Esophagus muscularis mucosa (tissue), 4 donors: ENCODE data around the gene TNRC6C. TPM values are rescaled to one million over a fixed set of nuclear protein-coding genes. Genes with fewer than 3 reads are reported as not detected.

Source experiments
- DNase-seq: peaks from one replicate; pipeline ENCODE4 v3.0.0-alpha.2; 2017; ENCODE audit errors: extremely low spot score
- H3K27ac ChIP-seq, 4 donors: fragments of 200-600 bp; sonication (generic); replicated peaks in 1 of 4; 1 replicate in 3 of 4; 2 replicates in 1 of 4; pipeline ENCODE4 v1.5.1; 2016 to 2019; ENCODE audit warnings: mild to moderate bottlenecking in 1 of 4
- H3K27me3 ChIP-seq, 4 donors: fragments of 200-600 bp; sonication (generic); one replicate each; pipeline versions ENCODE4 v1.5.1 to v1.6.0; 2016 to 2019
- H3K36me3 ChIP-seq, 4 donors: fragments of 200-600 bp; sonication (generic); one replicate each; pipeline ENCODE4 v1.5.1; 2016 to 2019
- H3K4me1 ChIP-seq, 4 donors: fragments of 200-600 bp; sonication (generic); one replicate each; pipeline ENCODE4 v1.5.1; 2016 to 2019
- H3K4me3 ChIP-seq, 4 donors: fragments of 200-600 bp; sonication (generic); 1 replicate in 2 of 4; 2 replicates in 2 of 4; pipeline ENCODE4 v1.5.1; 2016 to 2019; ENCODE audit warnings: mild to moderate bottlenecking in 4 of 4, moderate library complexity in 1 of 4
- H3K9me3 ChIP-seq, 4 donors: fragments of 200-600 bp; sonication (generic); 1 replicate in 3 of 4; 2 replicates in 1 of 4; pipeline ENCODE4 v1.5.1; 2016 to 2019
- CTCF ChIP-seq, 3 experiments: fragments of 200-600 bp in 2 of 3; fragments of 450-650 bp in 1 of 3; sonication (generic) in 2 of 3; IDR thresholded peaks; one replicate each; pipeline ENCODE4 v1.5.1; 2017 to 2019; ENCODE audit warnings: antibody characterized with exemption in 3 of 3, mild to moderate bottlenecking in 2 of 3, moderate library complexity in 1 of 3
- EP300 ChIP-seq: sonication (generic); formaldehyde crosslinking; IDR thresholded peaks from one replicate; pipeline ENCODE4 v1.6.1; 2017; ENCODE audit warnings: antibody characterized with exemption
- POLR2A ChIP-seq: fragments of 450-650 bp; IDR thresholded peaks from one replicate; pipeline ENCODE4 v1.6.1; 2017; ENCODE audit warnings: antibody characterized with exemption, moderate library complexity, mild to moderate bottlenecking, low read depth
- POLR2AphosphoS5 ChIP-seq, 2 donors: sonication (generic); formaldehyde crosslinking; IDR thresholded peaks; one replicate each; pipeline ENCODE4 v1.6.1; 2017; ENCODE audit warnings: antibody characterized with exemption in 2 of 2
- WGBS: methylation state at CpG from one replicate; pipeline ENCODE4 v1.1.5; 2018; 5-methylcytosine and 5-hydroxymethylcytosine counted together
- intact Hi-C: fragments of 100-400 bp; cut with DNase I; formaldehyde crosslinking; loops from one replicate; pipeline ENCODE4 v1.15.1; 2023
- total RNA-seq, 4 donors: library from RNA; depleted of rRNA; stranded (reverse); fragments of >200 nt; gene quantifications; one replicate each; pipeline versions ENCODE4 v1.1.0 to v1.2.1, GENCODE V29; 2016

Gene TNRC6C
- total RNA-seq, 4 donors from 2014 or later: 21.4 to 31.6 (median 29.0) TPM

GRCh38 chr17:78124081-78124835, 165.8 kb downstream of the TNRC6C start:
- DNase-seq: no peak
- H3K4me3 ChIP-seq: no peak overlapping the region
- peaks cover 0 to 30% (median 6%) of the 10 kb centered on the region in 4 donors for H3K27me3 ChIP-seq
- 78% methylated on average over 10 of the region's 30 CpGs for WGBS
- H3K36me3 ChIP-seq: peaks cover 0 to 70% (median 51%) of the 10 kb centered on the region in 4 donors
- intact Hi-C loops: no loop called here
- H3K27ac ChIP-seq: peak overlapping the region in 1 of 4 donors; percentile 86
- peaks cover 46 to 52% (median 50%) of the 10 kb centered on the region in 4 donors for H3K4me1 ChIP-seq
- no peaks in the 10 kb centered on the region for H3K9me3 ChIP-seq
- no peak for TF ChIP-seq POLR2A
- TF ChIP-seq POLR2AphosphoS5 (IDR thresholded peaks at IDR 0.05): no peak
- TF ChIP-seq CTCF (IDR thresholded peaks at IDR 0.05): no peak
- no peak for TF ChIP-seq EP300

- no peak for TF ChIP-seq EP300
- TF ChIP-seq CTCF (IDR thresholded peaks at IDR 0.05): no peak
- no peak for TF ChIP-seq POLR2A
- no peak for TF ChIP-seq POLR2AphosphoS5 (IDR thresholded peaks at IDR 0.05)
- Histone ChIP-seq H3K27me3 (peaks cover 0 to 35% (median 6%) of the 10 kb centered on the region in 4 donors), H3K4me3 (no peak overlapping the region), H3K36me3 (peaks cover 0 to 65% (median 51%) of the 10 kb centered on the region in 4 donors), H3K27ac (peak overlapping the region; percentile 32 to 86 (median 76)), H3K4me1 (peaks cover 52 to 57% (median 56%) of the 10 kb centered on the region in 4 donors), H3K9me3 (no peaks in the 10 kb centered on the region)
- 73% methylated on average over 5 of the region's 12 CpGs for WGBS
- DNase-seq: no peak
- intact Hi-C loops: no loop called here
Measured at GRCh38 chr17:78124836-78125137, 166.3 kb downstream of the TNRC6C start.

- Histone ChIP-seq H3K9me3 (no peaks in the 10 kb centered on the region), H3K4me3 (no peak overlapping the region), H3K4me1 (peaks cover 57 to 63% (median 61%) of the 10 kb centered on the region in 4 donors), H3K36me3 (peaks cover 0 to 59% (median 51%) of the 10 kb centered on the region in 4 donors), H3K27ac (peak overlapping the region; percentile 32 to 86 (median 76)), H3K27me3 (peaks cover 0 to 36% (median 6%) of the 10 kb centered on the region in 4 donors)
- 69% methylated on average over 29 of the region's 39 CpGs for WGBS
- intact Hi-C loops: no loop called here
- TF ChIP-seq EP300 (no peak), POLR2AphosphoS5 (IDR thresholded peaks at IDR 0.05) (no peak), POLR2A (no peak), CTCF (IDR thresholded peaks at IDR 0.05) (no peak)
- no peak for DNase-seq
Measured at GRCh38 chr17:78125138-78125913, 166.8 kb downstream of the TNRC6C start.

- H3K9me3 ChIP-seq: no peaks in the 10 kb centered on the region
- no peak for TF ChIP-seq POLR2AphosphoS5 (IDR thresholded peaks at IDR 0.05)
- no peak for TF ChIP-seq EP300
- TF ChIP-seq POLR2A: no peak
- TF ChIP-seq CTCF (IDR thresholded peaks at IDR 0.05): no peak
- 74% methylated on average over 15 of the region's 25 CpGs for WGBS
- intact Hi-C loops: no loop called here
- no peak overlapping the region for H3K4me3 ChIP-seq
- H3K4me1 ChIP-seq: peaks cover 60 to 72% (median 67%) of the 10 kb centered on the region in 4 donors
- DNase-seq: no peak
- H3K27me3 ChIP-seq: peaks cover 0 to 45% (median 7%) of the 10 kb centered on the region in 4 donors
- H3K36me3 ChIP-seq: peaks cover 0 to 50% (median 43%) of the 10 kb centered on the region in 4 donors
- peak overlapping the region; percentile 71 to 86 (median 78) for H3K27ac ChIP-seq
Measured at GRCh38 chr17:78125976-78126894, 167.7 kb downstream of the TNRC6C start.
